ENCODE data around the gene EFL1. TPM values are rescaled to one million over a fixed set of nuclear protein-coding genes. Genes with fewer than 3 reads are reported as not detected.

Gene EFL1
- total and polyA plus RNA-seq, 9 of the 15 experiments (the other 6 are each of a cell fraction or from before 2014, with no cell fraction given): 4.8 to 32.5 (median 16.9) TPM

DNA sequence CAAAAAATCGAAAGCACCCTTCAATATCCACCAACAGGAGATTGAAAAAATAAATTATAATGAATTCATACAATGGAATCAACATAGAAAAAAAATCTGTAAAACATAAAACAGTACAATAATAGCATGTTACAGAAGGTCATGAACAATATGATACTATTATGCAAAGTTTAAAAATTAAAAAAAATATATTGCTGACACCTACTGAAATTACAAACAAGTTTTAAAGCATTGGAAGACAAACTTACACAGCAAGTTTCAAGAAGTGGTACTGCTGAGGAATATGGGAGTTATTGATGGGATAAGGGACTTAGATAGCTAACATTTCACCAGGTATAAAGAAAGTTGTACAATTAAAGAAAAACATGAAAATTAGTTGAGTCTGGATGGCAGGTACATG lies 89.4 kb downstream of the EFL1 start (continued):
- TF ChIP-seq, protein P1, sequence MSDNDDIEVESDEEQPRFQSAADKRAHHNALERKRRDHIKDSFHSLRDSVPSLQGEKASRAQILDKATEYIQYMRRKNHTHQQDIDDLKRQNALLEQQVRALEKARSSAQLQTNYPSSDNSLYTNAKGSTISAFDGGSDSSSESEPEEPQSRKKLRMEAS (CRISPR knock-in tag; IDR thresholded peaks at IDR 0.05): no peak
- TF ChIP-seq RBFOX2 (IDR thresholded peaks at IDR 0.05; ENCODE audit: low read depth, low read length) (no peak), ZNF197 (CRISPR knock-in tag; IDR thresholded peaks at IDR 0.05; ENCODE audit: low read depth) (no peak)

DNA sequence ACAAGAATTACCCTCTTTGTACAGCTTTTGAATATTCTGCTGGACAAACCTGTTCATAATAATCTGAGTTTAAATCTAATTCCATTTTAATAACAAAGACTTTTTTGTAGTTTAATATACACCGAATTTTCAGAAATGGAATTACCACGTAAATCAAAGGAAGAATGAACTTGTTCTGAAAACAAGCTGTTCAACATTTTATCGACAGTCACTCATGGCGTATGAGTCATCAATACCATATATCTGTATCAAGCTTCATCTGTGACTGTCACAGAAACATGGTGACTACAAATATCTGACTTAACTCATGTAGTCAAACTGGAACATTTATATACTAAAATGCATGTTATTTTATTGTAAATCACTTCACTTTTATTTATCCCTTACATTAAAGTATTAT lies 90.0 kb downstream of the EFL1 start:
- CTCF ChIA-PET (ENCODE audit: low intra/inter-chr PET ratio): no interaction called here
- no peak for DNase-seq (ENCODE audit: extremely low read depth in 1 of 4, low spot score in 3 of 4)
- POLR2A ChIA-PET: no interaction called here
- in situ Hi-C loops (cut with MboI): no loop called here
- no peak overlapping the region for H3K4me3 ChIP-seq
- WGBS (ENCODE audit: insufficient coverage, low coverage, missing lambda C conversion rate): 67% methylated on average over 4 of the region's 4 CpGs
- no peaks in the 10 kb centered on the region for H3K36me3 ChIP-seq (ENCODE audit: control insufficient read depth, insufficient read depth, low read length)
- H3K4me1 ChIP-seq (replicated peaks in 1 of 2; ENCODE audit: control insufficient read depth in 2 of 2, insufficient read depth in 2 of 2, low read length in 2 of 2): no peaks in the 10 kb centered on the region
- ATAC-seq: no peak
- no peak overlapping the region for H3K4me2 ChIP-seq (ENCODE audit: insufficient read depth, low read length)
- H3K27me3 ChIP-seq (ENCODE audit: control insufficient read depth in 2 of 2, insufficient read depth in 2 of 2, low read length in 2 of 2): no peaks in the 10 kb centered on the region
- H2AFZ ChIP-seq (ENCODE audit: low read depth, low read length): no peak overlapping the region
- no peaks in the 10 kb centered on the region for H4K20me1 ChIP-seq (replicated peaks; ENCODE audit: control insufficient read depth, insufficient read depth, low read length)
- intact Hi-C loops (cut with micrococcal nuclease): no loop called here
- no TSS peak for BruUV-seq (replicated peaks)
- no peaks in the 10 kb centered on the region for H3K9me3 ChIP-seq (replicated peaks; ENCODE audit: control insufficient read depth, insufficient read depth, low read depth, low read length)
- no peak overlapping the region for H3K27ac ChIP-seq (ENCODE audit: extremely low read depth, low read depth, low read length)
- no peak overlapping the region for H3K9ac ChIP-seq (ENCODE audit: insufficient read depth in 1 of 2, low read depth in 2 of 2, low read length in 2 of 2)
- H3K79me2 ChIP-seq (ENCODE audit: control insufficient read depth, insufficient read depth, low read length): no peaks in the 10 kb centered on the region
- no peaks in the 10 kb centered on the region for H3K9me1 ChIP-seq (ENCODE audit: control insufficient read depth, insufficient read depth, low read length)
- TF ChIP-seq, protein P2, sequence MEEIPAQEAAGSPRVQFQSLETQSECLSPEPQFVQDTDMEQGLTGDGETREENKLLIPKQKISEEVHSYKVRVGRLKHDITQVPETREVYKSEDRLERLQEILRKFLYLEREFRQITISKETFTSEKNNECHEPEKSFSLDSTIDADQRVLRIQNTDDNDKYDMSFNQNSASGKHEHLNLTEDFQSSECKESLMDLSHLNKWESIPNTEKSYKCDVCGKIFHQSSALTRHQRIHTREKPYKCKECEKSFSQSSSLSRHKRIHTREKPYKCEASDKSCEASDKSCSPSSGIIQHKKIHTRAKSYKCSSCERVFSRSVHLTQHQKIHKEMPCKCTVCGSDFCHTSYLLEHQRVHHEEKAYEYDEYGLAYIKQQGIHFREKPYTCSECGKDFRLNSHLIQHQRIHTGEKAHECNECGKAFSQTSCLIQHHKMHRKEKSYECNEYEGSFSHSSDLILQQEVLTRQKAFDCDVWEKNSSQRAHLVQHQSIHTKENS (CRISPR knock-in tag; IDR thresholded peaks at IDR 0.05): no peak
- TF ChIP-seq JUND (IDR thresholded peaks at IDR 0.05; ENCODE audit: borderline replicate concordance, low read depth, low read length): peak; percentile 41
- TF ChIP-seq JUND (tag; IDR thresholded peaks at IDR 0.05; ENCODE audit: borderline replicate concordance, low read depth, low read length): no peak; the same call in 2 of the 3 replicates
- TF ChIP-seq MIER1 (IDR thresholded peaks at IDR 0.05; ENCODE audit: low read depth): no peak
- TF ChIP-seq, protein P3, sequence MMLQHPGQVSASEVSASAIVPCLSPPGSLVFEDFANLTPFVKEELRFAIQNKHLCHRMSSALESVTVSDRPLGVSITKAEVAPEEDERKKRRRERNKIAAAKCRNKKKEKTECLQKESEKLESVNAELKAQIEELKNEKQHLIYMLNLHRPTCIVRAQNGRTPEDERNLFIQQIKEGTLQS (IDR thresholded peaks at IDR 0.05): peak; percentile 79
- TF ChIP-seq, protein P3 (CRISPR knock-in tag; conservative IDR thresholded peaks at IDR 0.05): no peak
- 0 out of 2 replicates have a peak, but pooled peaks have one; percentile 28 for TF ChIP-seq FOSL1 (tag; conservative IDR thresholded peaks at IDR 0.05)
- no peak for FAIRE-seq

Measured in K562 (cell line).